IPS-18a (cell line): ENCODE data around the gene SH3GL3.

Experiments
- H3K27ac ChIP-seq: one replicate; pipeline ENCODE4 v1.5.1; 2013; ENCODE audit warnings: low read length
- H3K27me3 ChIP-seq: one replicate; pipeline ENCODE4 v1.6.1; 2013; ENCODE audit warnings: mild to moderate bottlenecking, low read length; ENCODE audit not compliant: control insufficient read depth, insufficient read depth
- H3K36me3 ChIP-seq: one replicate; pipeline ENCODE4 v1.6.1; 2013; ENCODE audit warnings: low read depth, low read length; ENCODE audit not compliant: control insufficient read depth
- H3K4me1 ChIP-seq: one replicate; pipeline ENCODE4 v1.6.1; 2013; ENCODE audit warnings: low read depth, low read length; ENCODE audit not compliant: control insufficient read depth
- H3K4me3 ChIP-seq: one replicate; pipeline ENCODE4 v1.5.1; 2013; ENCODE audit warnings: low read length
- H3K9ac ChIP-seq: one replicate; pipeline ENCODE4 v1.6.1; 2013; ENCODE audit warnings: mild to moderate bottlenecking, low read length, moderate library complexity
- H3K9me3 ChIP-seq: one replicate; pipeline ENCODE4 v1.6.1; 2013; ENCODE audit warnings: low read depth, low read length; ENCODE audit not compliant: control insufficient read depth

SH3GL3 gene

DNA sequence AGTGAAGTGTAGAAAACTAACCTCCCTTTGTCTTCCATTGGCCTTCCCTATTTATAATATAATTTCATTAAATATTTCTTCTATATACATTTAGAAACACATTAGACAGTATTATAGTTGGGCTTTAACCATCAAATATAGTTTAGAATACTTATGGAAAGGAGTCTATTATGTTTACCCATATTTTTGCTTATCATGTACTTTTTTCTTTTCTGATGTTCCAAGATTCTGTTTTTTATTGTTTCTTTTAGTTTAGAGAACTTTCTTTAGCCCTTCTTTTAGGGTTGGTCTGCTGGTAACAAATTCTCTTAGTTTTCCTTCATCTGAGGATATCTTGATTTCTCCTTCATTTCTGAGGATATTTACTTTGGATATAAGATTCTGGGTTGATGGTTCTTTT lies 23.7 kb downstream of the SH3GL3 start:
- Histone ChIP-seq H3K4me3 (no peak overlapping the region), H3K4me1 (peaks cover 4% of the 10 kb centered on the region), H3K27me3 (no peaks in the 10 kb centered on the region), H3K9me3 (peaks cover 2% of the 10 kb centered on the region), H3K9ac (no peak overlapping the region), H3K27ac (no peak overlapping the region), H3K36me3 (no peaks in the 10 kb centered on the region)

DNA sequence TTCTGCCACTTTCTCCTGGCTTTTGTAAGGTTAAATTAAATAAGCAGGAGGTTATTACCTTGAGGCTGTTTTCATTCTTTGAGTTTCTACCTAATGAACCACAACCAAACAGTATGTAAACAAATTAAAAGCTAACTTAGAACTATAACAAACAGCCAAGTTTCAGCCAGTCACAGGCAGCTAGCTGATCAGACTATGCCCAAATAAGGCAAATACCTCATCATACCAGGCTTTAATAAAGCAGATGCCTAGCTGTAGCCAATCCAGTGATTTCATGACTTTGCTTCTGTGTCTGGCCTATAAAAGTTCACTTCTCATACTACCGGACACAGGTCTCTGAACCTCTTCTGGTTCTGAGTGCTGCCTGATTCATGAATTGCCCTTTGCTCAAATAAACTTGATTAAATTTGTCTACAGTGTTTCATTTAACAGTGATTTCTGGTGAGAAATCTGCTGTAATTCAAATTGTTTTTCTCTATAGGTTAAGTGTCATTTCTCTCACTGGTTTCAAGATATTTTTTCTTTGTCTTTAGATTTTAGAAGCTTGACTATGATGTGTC lies 24.2 kb downstream of the SH3GL3 start:
- H3K4me3 ChIP-seq: no peak overlapping the region
- no peak overlapping the region for H3K9ac ChIP-seq
- H3K36me3 ChIP-seq: no peaks in the 10 kb centered on the region
- H3K9me3 ChIP-seq: peaks cover 2% of the 10 kb centered on the region
- H3K27me3 ChIP-seq: no peaks in the 10 kb centered on the region
- H3K4me1 ChIP-seq: peaks cover 8% of the 10 kb centered on the region
- no peak overlapping the region for H3K27ac ChIP-seq

DNA sequence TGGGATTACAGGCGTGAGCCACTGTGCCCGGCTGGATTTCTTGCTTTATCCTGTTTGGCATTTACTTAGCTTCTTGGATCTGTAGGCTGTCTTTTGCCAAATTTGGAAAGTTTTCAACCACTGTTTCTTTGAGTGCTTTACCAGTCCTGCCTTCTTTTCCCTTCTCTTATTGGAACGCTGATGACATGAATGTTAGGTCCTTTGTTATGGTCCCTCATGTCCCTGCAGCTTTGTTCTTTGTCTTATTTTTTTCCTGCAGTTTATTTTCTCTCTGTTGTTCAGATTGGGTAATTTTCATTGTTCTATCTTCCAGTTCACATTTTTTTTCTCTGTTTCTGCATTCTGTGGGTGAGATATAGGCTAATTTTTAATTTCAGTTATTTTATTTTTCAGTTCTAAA lies 25.0 kb downstream of the SH3GL3 start:
- Histone ChIP-seq H3K9me3 (peaks cover 2% of the 10 kb centered on the region), H3K36me3 (no peaks in the 10 kb centered on the region), H3K4me1 (peaks cover 14% of the 10 kb centered on the region), H3K27ac (no peak overlapping the region), H3K4me3 (no peak overlapping the region), H3K9ac (no peak overlapping the region), H3K27me3 (no peaks in the 10 kb centered on the region)

DNA sequence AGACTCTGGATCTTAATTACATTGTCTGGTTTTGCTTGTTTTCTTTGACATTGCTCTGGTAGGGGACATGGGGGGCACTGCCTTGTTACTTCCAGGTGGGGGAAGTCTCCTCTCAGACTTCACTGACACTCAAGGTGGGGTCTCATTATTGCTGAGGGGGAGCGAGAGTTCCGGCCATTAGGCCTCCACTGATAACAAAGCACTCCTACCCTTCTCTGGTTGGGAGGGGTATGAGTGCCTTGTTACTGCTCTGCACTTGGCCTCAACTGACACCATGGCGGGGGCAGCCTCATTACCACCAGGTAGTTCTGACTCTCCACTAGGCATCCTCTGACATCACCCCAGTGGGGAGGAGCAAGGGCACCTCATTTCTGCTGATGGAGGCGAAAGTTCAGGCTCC lies 25.7 kb downstream of the SH3GL3 start:
- no peaks in the 10 kb centered on the region for H3K27me3 ChIP-seq
- H3K9ac ChIP-seq: no peak overlapping the region
- no peak overlapping the region for H3K4me3 ChIP-seq
- H3K9me3 ChIP-seq: peaks cover 2% of the 10 kb centered on the region
- no peak overlapping the region for H3K27ac ChIP-seq
- peaks cover 21% of the 10 kb centered on the region for H3K4me1 ChIP-seq
- no peaks in the 10 kb centered on the region for H3K36me3 ChIP-seq

DNA sequence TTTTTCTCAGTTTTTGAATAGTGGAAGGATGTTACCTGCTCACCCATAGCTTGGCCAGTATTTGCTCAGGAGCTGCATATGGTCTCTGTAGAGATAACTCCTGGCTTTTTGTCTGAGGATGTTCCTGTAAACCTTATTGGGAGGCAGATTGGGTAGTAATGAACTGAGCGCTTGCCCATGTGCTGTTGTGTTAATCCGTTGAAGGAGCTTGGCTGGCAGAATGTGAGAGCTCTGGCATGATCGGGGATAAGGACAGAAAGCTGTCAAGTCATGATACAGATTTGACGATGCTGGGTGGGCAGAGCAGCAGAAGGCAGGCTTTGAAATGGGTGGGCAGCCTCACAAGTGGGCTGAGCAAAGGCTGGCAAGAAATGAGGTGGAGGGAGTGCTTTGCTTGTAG lies 27.4 kb downstream of the SH3GL3 start:
- H3K9me3 ChIP-seq: peaks cover 2% of the 10 kb centered on the region
- no peak overlapping the region for H3K4me3 ChIP-seq
- no peak overlapping the region for H3K27ac ChIP-seq
- H3K27me3 ChIP-seq: no peaks in the 10 kb centered on the region
- no peak overlapping the region for H3K9ac ChIP-seq
- peaks cover 21% of the 10 kb centered on the region for H3K4me1 ChIP-seq
- no peaks in the 10 kb centered on the region for H3K36me3 ChIP-seq

DNA sequence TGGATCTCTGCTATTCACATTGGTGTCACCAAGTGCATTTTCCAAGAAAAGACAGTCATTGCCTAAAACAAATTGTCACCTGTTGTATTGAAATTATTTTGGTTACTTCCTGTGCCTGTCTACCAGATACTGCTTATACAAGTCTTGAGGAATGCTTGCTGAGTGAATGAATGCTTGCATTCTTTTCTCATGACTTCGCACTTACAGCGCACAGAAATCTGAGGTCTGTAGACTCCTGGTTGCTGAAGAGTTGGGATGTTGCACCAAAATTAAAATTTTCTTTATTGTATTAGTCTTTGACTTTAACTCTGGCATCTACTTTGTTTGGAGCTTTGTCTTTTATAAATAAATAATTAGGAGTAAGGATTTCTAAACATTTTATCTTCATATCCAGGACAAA lies 28.4 kb downstream of the SH3GL3 start:
- no peak overlapping the region for H3K9ac ChIP-seq
- H3K4me3 ChIP-seq: no peak overlapping the region
- H3K9me3 ChIP-seq: peaks cover 2% of the 10 kb centered on the region
- no peak overlapping the region for H3K27ac ChIP-seq
- no peaks in the 10 kb centered on the region for H3K27me3 ChIP-seq
- peaks cover 21% of the 10 kb centered on the region for H3K4me1 ChIP-seq
- no peaks in the 10 kb centered on the region for H3K36me3 ChIP-seq

DNA sequence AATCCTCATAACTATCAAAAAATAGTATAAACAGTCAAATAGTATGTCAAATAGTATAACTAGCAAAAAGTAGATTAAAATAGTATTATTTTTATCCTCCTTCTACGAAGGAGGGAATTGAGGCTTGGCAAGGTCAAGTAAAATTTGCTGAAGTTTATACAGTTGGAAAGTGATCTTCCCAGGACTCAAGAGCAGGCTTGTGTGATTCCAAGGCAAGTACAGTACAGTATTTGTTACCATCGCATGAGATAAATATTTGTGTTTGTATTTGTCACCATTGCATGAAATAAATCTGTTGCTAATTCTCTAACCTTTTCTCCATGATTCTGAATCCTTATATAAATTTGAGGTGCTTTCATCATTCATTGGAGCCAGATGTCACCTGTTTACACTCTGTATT lies 28.9 kb downstream of the SH3GL3 start:
- Histone ChIP-seq H3K4me1 (peaks cover 21% of the 10 kb centered on the region), H3K27ac (no peak overlapping the region), H3K27me3 (no peaks in the 10 kb centered on the region), H3K36me3 (no peaks in the 10 kb centered on the region), H3K4me3 (no peak overlapping the region), H3K9ac (no peak overlapping the region), H3K9me3 (peaks cover 2% of the 10 kb centered on the region)

DNA sequence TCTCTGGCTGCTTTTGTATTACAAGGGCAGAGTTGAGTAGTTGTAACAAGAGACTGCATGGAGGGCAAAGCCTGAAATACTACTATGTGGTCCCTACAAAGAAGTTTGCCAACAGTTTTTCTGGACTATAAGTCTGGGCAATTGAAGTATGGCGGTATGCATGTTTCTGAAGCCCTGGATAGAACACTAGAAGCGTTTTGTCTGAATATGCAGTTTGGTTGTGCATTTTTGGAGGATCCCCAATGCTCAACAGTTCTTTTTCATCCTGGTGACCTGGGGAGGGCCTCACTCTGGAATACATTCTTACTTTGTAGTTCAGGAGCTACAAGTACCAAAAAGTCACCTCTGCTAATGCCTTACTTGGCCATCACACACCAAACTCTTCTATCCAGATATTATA lies 29.6 kb downstream of the SH3GL3 start:
- Histone ChIP-seq H3K4me1 (peaks cover 21% of the 10 kb centered on the region), H3K27me3 (no peaks in the 10 kb centered on the region), H3K4me3 (no peak overlapping the region), H3K9me3 (no peaks in the 10 kb centered on the region), H3K9ac (no peak overlapping the region), H3K36me3 (no peaks in the 10 kb centered on the region), H3K27ac (no peak overlapping the region)

DNA sequence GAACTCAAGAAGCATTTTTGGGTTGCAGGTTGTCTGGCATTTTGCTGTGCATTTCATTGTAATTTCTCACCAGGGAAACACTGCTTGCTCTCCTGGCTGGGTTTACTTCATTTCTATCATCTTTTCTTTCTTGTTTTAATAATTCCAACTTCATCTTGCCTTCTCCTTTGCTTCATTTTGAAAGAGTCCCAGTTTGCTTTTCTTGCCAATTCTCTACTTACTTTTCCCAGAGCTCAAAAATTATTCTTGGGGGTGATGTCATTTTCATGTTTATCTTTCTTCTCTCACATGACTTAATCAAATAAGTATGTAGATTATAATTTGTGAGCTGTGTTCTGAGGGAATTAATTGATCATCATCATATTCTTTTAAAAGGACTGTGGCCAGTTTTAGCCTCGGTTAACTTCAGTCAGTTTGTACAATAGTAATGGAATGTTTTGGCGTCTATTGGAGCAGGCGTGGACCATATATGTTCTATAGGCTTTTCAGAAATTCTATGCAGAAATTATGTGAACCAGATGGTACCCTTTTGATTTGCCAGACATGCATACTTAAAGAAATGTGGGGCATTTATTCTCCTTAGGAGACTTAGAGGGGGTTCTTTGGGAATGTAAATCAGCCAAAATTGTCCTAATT lies 30.1 kb downstream of the SH3GL3 start:
- Histone ChIP-seq H3K4me1 (peaks cover 21% of the 10 kb centered on the region), H3K9me3 (no peaks in the 10 kb centered on the region), H3K27ac (no peak overlapping the region), H3K9ac (no peak overlapping the region), H3K27me3 (no peaks in the 10 kb centered on the region), H3K36me3 (no peaks in the 10 kb centered on the region), H3K4me3 (no peak overlapping the region)

DNA sequence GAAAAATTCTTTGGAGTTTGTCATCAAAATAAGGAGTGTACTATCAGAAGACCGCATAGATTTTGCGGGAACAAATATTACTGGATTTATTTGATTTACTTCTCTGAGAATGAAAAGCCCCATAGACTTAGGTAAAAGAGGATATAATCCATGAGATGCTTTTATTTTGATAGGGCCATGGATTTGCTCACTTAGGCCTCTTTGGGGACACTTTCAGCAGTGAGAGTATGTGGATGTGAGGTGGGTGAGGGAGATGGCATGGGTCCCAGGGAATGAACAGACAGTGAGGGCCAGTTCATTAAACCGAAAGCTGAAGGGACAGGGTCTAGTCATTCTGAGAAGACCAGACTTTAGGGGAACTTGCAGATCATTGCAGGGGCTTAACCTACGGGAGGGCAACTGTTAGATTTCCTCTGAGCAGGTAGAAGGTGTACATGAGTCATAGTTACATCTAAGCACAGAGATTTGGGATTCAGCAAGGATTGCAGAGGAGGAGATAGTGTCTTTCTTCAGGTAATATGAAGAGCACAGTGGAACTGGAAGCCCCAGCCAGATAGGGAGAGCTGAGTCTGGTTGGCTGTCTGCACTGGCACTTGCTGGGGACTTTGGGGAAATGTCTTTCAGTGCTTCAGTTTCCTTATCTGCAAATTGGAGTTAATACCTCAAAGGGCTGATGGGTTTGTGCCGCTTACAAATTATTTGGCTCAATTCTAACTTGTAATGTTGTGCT lies 30.8 kb downstream of the SH3GL3 start:
- H3K36me3 ChIP-seq: no peaks in the 10 kb centered on the region
- H3K9me3 ChIP-seq: no peaks in the 10 kb centered on the region
- H3K4me1 ChIP-seq: peaks cover 21% of the 10 kb centered on the region
- no peaks in the 10 kb centered on the region for H3K27me3 ChIP-seq
- no peak overlapping the region for H3K4me3 ChIP-seq
- no peak overlapping the region for H3K9ac ChIP-seq
- no peak overlapping the region for H3K27ac ChIP-seq

DNA sequence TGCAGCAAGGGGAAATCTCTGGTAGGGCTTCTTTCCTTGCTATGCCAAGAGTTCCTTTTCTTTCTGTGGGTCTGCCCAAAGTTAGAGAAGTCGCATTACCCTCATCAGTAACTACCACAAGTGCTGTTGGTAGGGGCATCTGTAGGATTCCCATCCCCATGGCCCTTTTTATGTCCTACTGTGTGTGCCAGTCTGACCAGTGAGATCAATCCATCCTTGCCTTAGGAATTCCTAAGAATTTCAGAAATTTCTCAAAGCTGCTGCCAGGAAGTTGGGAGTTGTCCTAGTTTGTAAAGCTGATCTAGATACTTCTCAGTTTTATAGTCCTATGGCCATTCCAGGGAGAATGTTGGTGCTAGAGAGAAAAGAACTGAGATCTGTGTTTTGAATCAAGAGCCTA lies 36.5 kb downstream of the SH3GL3 start:
- Histone ChIP-seq H3K9me3 (no peaks in the 10 kb centered on the region), H3K27me3 (no peaks in the 10 kb centered on the region), H3K9ac (no peak overlapping the region), H3K4me1 (no peaks in the 10 kb centered on the region), H3K36me3 (no peaks in the 10 kb centered on the region), H3K4me3 (no peak overlapping the region), H3K27ac (no peak overlapping the region)

DNA sequence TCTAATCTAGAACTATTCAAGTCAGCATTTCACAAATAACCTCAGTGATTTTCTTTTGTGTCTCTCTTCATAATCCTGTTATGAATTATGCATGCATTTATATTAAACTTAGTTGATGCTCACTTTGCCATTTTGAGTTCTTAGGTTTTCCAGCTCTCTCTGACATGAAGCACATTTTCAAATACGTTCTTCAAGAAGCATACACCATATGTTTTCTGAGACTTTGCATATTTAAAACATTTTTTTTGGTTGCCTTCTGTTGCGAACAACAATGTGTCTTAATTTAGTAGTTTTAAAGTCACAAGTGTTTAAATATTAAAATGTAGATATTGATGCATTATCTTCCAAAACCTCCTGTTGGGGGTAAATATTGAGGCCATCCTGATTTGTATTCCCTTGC lies 37.5 kb downstream of the SH3GL3 start:
- no peaks in the 10 kb centered on the region for H3K27me3 ChIP-seq
- no peak overlapping the region for H3K27ac ChIP-seq
- no peak overlapping the region for H3K4me3 ChIP-seq
- no peaks in the 10 kb centered on the region for H3K36me3 ChIP-seq
- H3K4me1 ChIP-seq: no peaks in the 10 kb centered on the region
- no peak overlapping the region for H3K9ac ChIP-seq
- H3K9me3 ChIP-seq: no peaks in the 10 kb centered on the region
